Endothelial cell of umbilical vein (primary cell): ENCODE results near the gene RIC1. TPM values are rescaled to one million over a fixed set of nuclear protein-coding genes. Genes with fewer than 3 reads are reported as not detected.

Experiments
- BruUV-seq: library from RNA; stranded (reverse); fragments of 400-500 nt; replicated peaks from 2 replicates; lab custom pipeline; 2021; lab: Mats Ljungman, UMichigan
- CTCF ChIA-PET: fragments of 300-600, 350-600 bp; sonication (Branson Sonifier 250); formaldehyde crosslinking; loops from one replicate; lab custom pipeline; 2021; ENCODE audit warnings: antibody characterized with exemption, inconsistent platforms; lab: Charles Lee
- POLR2A ChIA-PET: fragments of 300-600, 350-600 bp; sonication (Branson Sonifier 250); formaldehyde crosslinking; loops from one replicate; lab custom pipeline; 2021; ENCODE audit warnings: antibody characterized with exemption, inconsistent platforms; lab: Charles Lee
- DNase-seq: peaks from one replicate; pipeline ENCODE4 v3.0.0-alpha.2; 2011; ENCODE audit warnings: low read depth, low spot score
- FAIRE-seq: peaks from 2 replicates; lab custom pipeline; 2011; peaks lifted over from hg19 to GRCh38; lab: Jason Lieb, UNC
- H2AFZ ChIP-seq: 2 replicates; pipeline ENCODE4 v1.6.0; 2012; ENCODE audit warnings: low read depth, low read length, control low read depth, inconsistent platforms
- H3K27ac ChIP-seq: 2 replicates; pipeline ENCODE4 v1.5.1; 2011; ENCODE audit warnings: low read depth, mild to moderate bottlenecking, control low read depth, low read length, moderate library complexity; ENCODE audit not compliant: insufficient read depth
- H3K27me3 ChIP-seq, 2 experiments: 2 replicates each; pipeline versions ENCODE4 v1.6.0 to v1.6.1; 2011; ENCODE audit warnings: low read length in 2 of 2, mixed read lengths in 1 of 2; ENCODE audit not compliant: control insufficient read depth in 2 of 2, insufficient read depth in 2 of 2
- H3K36me3 ChIP-seq, 2 experiments: 2 replicates in 1 of 2; 3 replicates in 1 of 2; pipeline ENCODE4 v1.5.1; 2011; ENCODE audit warnings: low read length in 2 of 2, mild to moderate bottlenecking in 1 of 2, moderate library complexity in 1 of 2; ENCODE audit not compliant: control insufficient read depth in 2 of 2, insufficient read depth in 2 of 2; ENCODE audit errors: extremely low read depth in 1 of 2
- H3K4me1 ChIP-seq: 3 replicates; pipeline ENCODE4 v1.5.1; 2011; ENCODE audit warnings: mild to moderate bottlenecking, low read length; ENCODE audit not compliant: control insufficient read depth, insufficient read depth; ENCODE audit errors: extremely low read depth
- H3K4me2 ChIP-seq: 2 replicates; pipeline ENCODE4 v1.6.1; 2011; ENCODE audit warnings: low read length, control low read depth, mixed read lengths; ENCODE audit not compliant: insufficient read depth
- H3K4me3 ChIP-seq, 3 experiments: fragments of 200-600 bp in 1 of 3; sonication (generic), shearing (Covaris generic) in 1 of 3; replicated peaks in 1 of 3; 2 replicates each; pipeline ENCODE4 v1.5.1; 2011 to 2016; ENCODE audit warnings: control low read depth in 3 of 3, low read length in 3 of 3, mild to moderate bottlenecking in 2 of 3, inconsistent platforms in 1 of 3, low read depth in 1 of 3, moderate library complexity in 1 of 3; ENCODE audit not compliant: insufficient read depth in 1 of 3
- H3K79me2 ChIP-seq: 2 replicates; pipeline ENCODE4 v1.6.0; 2012; ENCODE audit warnings: low read length, inconsistent platforms; ENCODE audit not compliant: control insufficient read depth, insufficient read depth
- H3K9ac ChIP-seq: replicated peaks from 2 replicates; pipeline ENCODE3; 2011; ENCODE audit warnings: low read length, control low read depth; ENCODE audit not compliant: insufficient read depth; ENCODE audit errors: extremely low read depth
- H3K9me1 ChIP-seq: replicated peaks from 3 replicates; pipeline ENCODE4 v1.6.0; 2011; ENCODE audit warnings: mild to moderate bottlenecking, low read length; ENCODE audit not compliant: control insufficient read depth, insufficient read depth; ENCODE audit errors: extremely low read depth
- H3K9me3 ChIP-seq: replicated peaks from 2 replicates; pipeline ENCODE4 v1.5.1; 2012; ENCODE audit warnings: low read length, inconsistent platforms; ENCODE audit not compliant: control insufficient read depth, insufficient read depth
- H4K20me1 ChIP-seq: replicated peaks from 2 replicates; pipeline ENCODE3; 2011; ENCODE audit warnings: mild to moderate bottlenecking, low read length; ENCODE audit not compliant: control insufficient read depth, insufficient read depth; ENCODE audit errors: extremely low read depth
- CTCF ChIP-seq, 2 donors: IDR thresholded peaks; 1 replicate in 1 of 2; 2 replicates in 1 of 2; pipeline ENCODE4 v1.5.1; 2011; ENCODE audit warnings: low read length in 2 of 2, mild to moderate bottlenecking in 2 of 2, moderate library complexity in 2 of 2, control low read depth in 1 of 2, inconsistent platforms in 1 of 2, low read depth in 1 of 2; ENCODE audit not compliant: insufficient read depth in 1 of 2; ENCODE audit errors: extremely low read depth in 1 of 2
- EZH2 ChIP-seq: IDR thresholded peaks from 2 replicates; pipeline ENCODE4 v1.6.1; 2012; ENCODE audit warnings: borderline replicate concordance, low read depth, mild to moderate bottlenecking, moderate library complexity, low read length, inconsistent platforms; ENCODE audit not compliant: severe bottlenecking
- FOS ChIP-seq: IDR thresholded peaks from 2 replicates; pipeline ENCODE4 v1.6.1; 2011; ENCODE audit warnings: mild to moderate bottlenecking, low read length, moderate library complexity, borderline replicate concordance; ENCODE audit not compliant: insufficient read depth
- GATA2 ChIP-seq: IDR thresholded peaks from 2 replicates; pipeline ENCODE4 v1.7.0; 2011; ENCODE audit warnings: low read depth, mild to moderate bottlenecking, moderate library complexity, mixed read lengths, low read length; ENCODE audit not compliant: insufficient read length, insufficient read depth
- JUN ChIP-seq: IDR thresholded peaks from 2 replicates; pipeline ENCODE4 v1.6.1; 2011; ENCODE audit warnings: borderline replicate concordance, low read depth; ENCODE audit not compliant: insufficient read length, insufficient read depth
- MAX ChIP-seq: IDR thresholded peaks from 2 replicates; pipeline ENCODE4 v1.6.1; 2011; ENCODE audit not compliant: insufficient read depth, insufficient read length
- MYC ChIP-seq: IDR thresholded peaks from one replicate; pipeline ENCODE4 v1.6.1; 2011; ENCODE audit warnings: mild to moderate bottlenecking, low read depth, low read length
- POLR2A ChIP-seq: IDR thresholded peaks from 2 replicates; pipeline ENCODE4 v1.6.1; 2012; ENCODE audit warnings: low read depth, mild to moderate bottlenecking, control low read depth, low read length
- POLR2AphosphoS5 ChIP-seq: IDR thresholded peaks from 2 replicates; pipeline ENCODE4 v1.6.1; 2012; ENCODE audit warnings: low read depth, mild to moderate bottlenecking, control low read depth, low read length, moderate library complexity; ENCODE audit not compliant: insufficient read depth
- dilution Hi-C: fragments of 300-500 bp; cut with MboI; formaldehyde crosslinking; loops from one replicate; pipeline ENCODE4 v1.15.0; 2019; ENCODE audit warnings: low sequenced_read_pairs; ENCODE audit not compliant: extremely low pct_ligation_motif_present
- intact Hi-C: fragments of 100-400 bp; cut with micrococcal nuclease; formaldehyde crosslinking; loops from one replicate; pipeline ENCODE4 v1.10.0; 2022
- polyA plus RNA-seq, 4 experiments: library from polyadenylated mRNA; depleted of rRNA in 3 of 4; stranded (reverse) in 3 of 4; unstranded in 1 of 4; fragments of >200 nt; gene quantifications; 2 replicates each; pipeline versions ENCODE4 v1.2.1 to v1.2.3, GENCODE V29; 2011 to 2012; ENCODE audit warnings: missing spikeins in 1 of 4
- total RNA-seq: library from RNA; stranded (reverse); gene quantifications from 2 replicates; pipeline ENCODE4 v1.2.3, GENCODE V29; 2021

RIC1 gene
- total and polyA plus RNA-seq, 2 donors (not counting 3 experiments of a cell fraction or from before 2014, with no cell fraction given): 14.0 to 23.5 TPM

- ChIA-PET CTCF (no interaction called here), POLR2A (no interaction called here)
- FAIRE-seq: no peak
- Histone ChIP-seq H2AFZ (no peak overlapping the region), H3K4me3 (no peak overlapping the region), H4K20me1 (peaks cover 2% of the 10 kb centered on the region), H3K9me3 (no peaks in the 10 kb centered on the region), H3K9ac (no peak overlapping the region), H3K79me2 (no peaks in the 10 kb centered on the region), H3K36me3 (peaks cover 0 to 2% of the 10 kb centered on the region in 2 experiments), H3K4me2 (no peak overlapping the region), H3K4me1 (no peaks in the 10 kb centered on the region), H3K9me1 (no peaks in the 10 kb centered on the region), H3K27me3 (no peaks in the 10 kb centered on the region), H3K27ac (no peak overlapping the region)
- dilution Hi-C loops (no loop called here), intact Hi-C loops (no loop called here)
- TF ChIP-seq JUN (no peak), MYC (no peak), FOS (no peak), CTCF (IDR thresholded peaks at IDR 0.05; ENCODE audit: extremely low read depth in 1 of 2, insufficient read depth in 1 of 2, low read depth in 1 of 2, low read length in 2 of 2) (no peak), POLR2AphosphoS5 (no peak), MAX (no peak), GATA2 (no peak), EZH2 (no peak), POLR2A (no peak)
- DNase-seq: no peak
- no TSS peak for BruUV-seq
Measured at GRCh38 chr9:5735072-5735471, 106.2 kb downstream of the RIC1 start.
